HCT116 (cell line): ENCODE results near the gene GSTM4. TPM values are rescaled to one million over a fixed set of nuclear protein-coding genes. Genes with fewer than 3 reads are reported as not detected.
A peak's percentile ranks its signal among the peaks of the same experiment; 100 is the strongest.
"Not testable (repeated sequence)": the region's sequence is repeated elsewhere in the genome, so short reads cannot be mapped to it uniquely, and the experiment has no call there.

Experiments used
- ATAC-seq: fragments of 200-7000 bp; cut with Tn5 transposase; 2 replicates; pipeline ENCODE4 v1.9.1; 2020; ENCODE audit warnings: mild to moderate bottlenecking, moderate library complexity
- BruUV-seq: library from RNA; stranded (reverse); fragments of 400-500 nt; replicated peaks from 2 replicates; lab custom pipeline; 2021; lab: Mats Ljungman, UMichigan
- CTCF ChIA-PET: fragments of 300-600 bp; sonication (Branson Sonifier 250); formaldehyde crosslinking; loops from one replicate; lab custom pipeline; 2021; ENCODE audit warnings: antibody characterized with exemption; lab: Charles Lee
- POLR2A ChIA-PET: fragments of 300-600, 350-600 bp; sonication (Branson Sonifier 250); formaldehyde crosslinking; loops from one replicate; lab custom pipeline; 2021; ENCODE audit warnings: antibody characterized with exemption; lab: Charles Lee
- RAD21 ChIA-PET, 2 experiments: fragments of 300-600 bp; sonication (Branson Sonifier 250); formaldehyde crosslinking; loops; one replicate each; lab custom pipeline; 2023; ENCODE audit warnings: low total read pairs in 2 of 2; ENCODE audit not compliant: uncharacterized antibody in 2 of 2, unreplicated experiment in 2 of 2, low non-redundant PET in 1 of 2; lab: Charles Lee
- DNase-seq: peaks from one replicate; pipeline ENCODE4 v3.0.0-alpha.2; 2010; ENCODE audit warnings: low read depth, low spot score
- H2AFZ ChIP-seq: fragments of 200-600 bp; shearing (Covaris generic), sonication (generic); 2 replicates; pipeline ENCODE4 v1.6.1; 2017; ENCODE audit warnings: low read depth, mixed run types, mixed read lengths, antibody characterized with exemption, low read length; ENCODE audit not compliant: poor library complexity, severe bottlenecking
- H3K27ac ChIP-seq: 2 replicates; pipeline ENCODE4 v1.5.1; 2012; ENCODE audit warnings: low read depth, low read length
- H3K27me3 ChIP-seq: fragments of 200-600 bp; sonication (generic); 2 replicates; pipeline ENCODE4 v1.6.1; 2016; ENCODE audit warnings: mixed run types, low read length, mixed read lengths; ENCODE audit not compliant: insufficient read depth
- H3K36me3 ChIP-seq, 2 experiments: fragments of 200-500 bp in 1 of 2; fragments of 200-600 bp in 1 of 2; sonication (Bioruptor generic) in 1 of 2; sonication (generic) in 1 of 2; 2 replicates each; pipeline versions ENCODE4 v1.5.1 to v1.6.1; 2014 to 2016; ENCODE audit warnings: low read length in 2 of 2, inconsistent platforms in 1 of 2, mixed read lengths in 1 of 2, mixed run types in 1 of 2; ENCODE audit not compliant: insufficient read depth in 2 of 2, control insufficient read depth in 1 of 2
- H3K4me1 ChIP-seq, 2 experiments: fragments of 200-600 bp in 1 of 2; sonication (generic) in 1 of 2; 2 replicates each; pipeline versions ENCODE4 v1.5.1 to v1.6.1; 2012 to 2017; ENCODE audit warnings: low read length in 2 of 2, inconsistent platforms in 1 of 2, mild to moderate bottlenecking in 1 of 2, mixed read lengths in 1 of 2, mixed run types in 1 of 2, moderate library complexity in 1 of 2; ENCODE audit not compliant: insufficient read depth in 2 of 2, control insufficient read depth in 1 of 2
- H3K4me2 ChIP-seq: fragments of 200-600 bp; sonication (generic); 2 replicates; pipeline ENCODE4 v1.6.1; 2017; ENCODE audit warnings: mixed run types, low read length, mixed read lengths
- H3K4me3 ChIP-seq, 2 experiments: fragments of 200-600 bp in 1 of 2; sonication (generic) in 1 of 2; replicated peaks in 1 of 2; 2 replicates each; pipeline ENCODE4 v1.5.1; 2011 to 2016; ENCODE audit warnings: low read length in 2 of 2, control low read depth in 1 of 2, low read depth in 1 of 2, mild to moderate bottlenecking in 1 of 2, mixed read lengths in 1 of 2, mixed run types in 1 of 2
- H3K79me2 ChIP-seq: fragments of 200-600 bp; sonication (generic); 2 replicates; pipeline ENCODE4 v1.6.1; 2017; ENCODE audit warnings: mild to moderate bottlenecking, mixed run types, low read length, moderate library complexity, mixed read lengths; ENCODE audit not compliant: insufficient read depth
- H3K9ac ChIP-seq: fragments of 200-600 bp; sonication (generic); 2 replicates; pipeline ENCODE4 v1.6.1; 2016; ENCODE audit warnings: low read length, mixed read lengths
- H3K9me2 ChIP-seq: fragments of 200-600 bp; sonication (generic), shearing (Covaris generic); 2 replicates; pipeline ENCODE4 v1.6.1; 2017; ENCODE audit warnings: mixed run types, mild to moderate bottlenecking, moderate library complexity; ENCODE audit not compliant: insufficient read depth
- H3K9me3 ChIP-seq, 2 experiments: fragments of 200-500 bp in 1 of 2; fragments of 200-600 bp in 1 of 2; sonication (Bioruptor generic) in 1 of 2; sonication (generic) in 1 of 2; 2 replicates each; pipeline ENCODE4 v1.6.1; 2014 to 2017; ENCODE audit warnings: low read length in 2 of 2, mixed read lengths in 2 of 2, inconsistent platforms in 1 of 2, low read depth in 1 of 2, mild to moderate bottlenecking in 1 of 2, mixed run types in 1 of 2, moderate library complexity in 1 of 2; ENCODE audit not compliant: control insufficient read depth in 1 of 2, insufficient read depth in 1 of 2
- H4K20me1 ChIP-seq: fragments of 200-600 bp; sonication (generic), shearing (Covaris generic); 2 replicates; pipeline ENCODE4 v1.6.1; 2017; ENCODE audit warnings: mixed run types, mild to moderate bottlenecking, moderate library complexity; ENCODE audit not compliant: insufficient read depth
- CBX3 ChIP-seq: IDR thresholded peaks from 2 replicates; pipeline ENCODE4 v1.6.1; 2012; ENCODE audit warnings: low read depth
- EGR1 ChIP-seq: IDR thresholded peaks from 2 replicates; pipeline ENCODE4 v1.6.1; 2012; ENCODE audit warnings: low read depth
- EZH2 ChIP-seq: fragments of 200-600 bp; sonication (generic); IDR thresholded peaks from 2 replicates; pipeline ENCODE4 v1.6.1; 2017; ENCODE audit warnings: antibody characterized with exemption, mixed run types
- JUND ChIP-seq: IDR thresholded peaks from 2 replicates; pipeline ENCODE4 v1.6.1; 2012
- POLR2A ChIP-seq: IDR thresholded peaks from 2 replicates; pipeline ENCODE4 v1.7.0; 2011; ENCODE audit warnings: borderline replicate concordance; ENCODE audit not compliant: insufficient read depth, insufficient read length; ENCODE audit errors: extremely low read depth
- RAD21 ChIP-seq: IDR thresholded peaks from 2 replicates; pipeline ENCODE4 v1.6.1; 2012; ENCODE audit warnings: low read depth, mild to moderate bottlenecking
- SP1 ChIP-seq: IDR thresholded peaks from 2 replicates; pipeline ENCODE4 v1.6.1; 2012; ENCODE audit warnings: low read depth
- SRF ChIP-seq: IDR thresholded peaks from 2 replicates; pipeline ENCODE4 v1.6.1; 2012; ENCODE audit warnings: low read depth
- YY1 ChIP-seq: IDR thresholded peaks from 2 replicates; pipeline ENCODE4 v1.6.1; 2011; ENCODE audit warnings: low read length, low read depth, moderate library complexity, mild to moderate bottlenecking; ENCODE audit not compliant: insufficient replicate concordance; ENCODE audit errors: extremely low read depth
- intact Hi-C: fragments of 100-400 bp; cut with micrococcal nuclease; formaldehyde crosslinking; loops from 2 replicates; pipeline ENCODE4 v1.10.0; 2022
- total RNA-seq: library from RNA; stranded (reverse); gene quantifications from one replicate; pipeline ENCODE4 v1.2.1, GENCODE V29; 2021; ENCODE audit not compliant: unreplicated experiment
- TF ChIP-seq, protein P1 (sequence below), 3 experiments: fragments of 200-600 bp in 1 of 3; sonication (generic) in 1 of 3; IDR thresholded peaks in 2 of 3; conservative IDR thresholded peaks in 1 of 3; 2 replicates each; pipeline ENCODE4 v1.5.1; 2012 to 2017; ENCODE audit warnings: low read depth in 2 of 3, low read length in 2 of 3, antibody characterized with exemption in 1 of 3, borderline replicate concordance in 1 of 3, control low read depth in 1 of 3, mild to moderate bottlenecking in 1 of 3, mixed read lengths in 1 of 3, mixed run types in 1 of 3, moderate library complexity in 1 of 3; ENCODE audit not compliant: insufficient read depth in 1 of 3

The GSTM4 gene
- total RNA-seq, 1 experiment from 2014 or later: 15.9 TPM

DNA sequence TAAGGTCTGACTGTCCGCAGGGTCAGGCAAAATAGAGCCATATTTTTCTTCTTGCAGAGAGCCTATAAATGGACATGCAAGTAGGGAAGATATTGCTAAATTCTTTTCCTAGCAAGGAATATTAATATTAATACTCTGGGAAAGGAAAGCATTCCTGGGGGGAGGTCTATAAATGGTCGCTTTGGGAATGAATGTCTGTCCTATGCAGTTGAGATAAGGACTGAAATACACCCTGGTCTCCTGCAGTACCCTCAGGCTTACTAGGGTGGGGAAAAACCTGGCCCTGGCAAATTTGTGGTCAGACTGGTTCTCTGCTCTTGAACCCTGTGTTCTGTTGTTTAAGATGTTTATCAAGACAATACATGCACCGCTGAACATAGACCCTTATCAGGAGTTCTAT lies 47.0 kb downstream of the GSTM4 start:
- H3K9ac ChIP-seq, ATAC-seq, H3K9me2 ChIP-seq, H3K36me3 ChIP-seq, H3K27me3 ChIP-seq, H3K4me3 ChIP-seq, POLR2A ChIA-PET, H3K9me3 ChIP-seq, H2AFZ ChIP-seq, H3K79me2 ChIP-seq, DNase-seq, H3K4me2 ChIP-seq, RAD21 ChIA-PET, H3K4me1 ChIP-seq, CTCF ChIA-PET, H3K27ac ChIP-seq, intact Hi-C loops, H4K20me1 ChIP-seq, BruUV-seq: not testable (repeated sequence)

DNA sequence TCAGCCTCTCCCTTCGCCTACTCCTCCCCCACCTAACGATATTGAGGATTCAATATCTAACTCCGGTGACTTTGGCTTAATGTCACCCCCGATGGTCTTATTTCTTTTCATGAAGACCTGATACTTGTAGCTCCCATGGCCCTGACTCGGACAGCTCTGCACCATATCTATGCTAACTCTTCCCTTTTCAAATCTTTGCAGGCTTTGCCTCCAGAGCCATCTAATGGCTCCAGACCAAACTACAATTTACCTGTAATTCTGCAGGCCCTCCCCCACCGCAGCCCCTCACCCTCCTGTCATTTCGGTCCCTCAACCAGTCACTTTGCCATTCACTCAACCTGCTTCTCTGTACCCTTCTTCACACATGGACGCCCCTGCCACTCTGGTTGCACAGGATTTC lies 48.3 kb downstream of the GSTM4 start:
- Histone ChIP-seq H3K9ac (no peak overlapping the region), H3K36me3 (no peaks in the 10 kb centered on the region), H3K9me2 (no peaks in the 10 kb centered on the region), H3K4me3 (no peak overlapping the region), H3K4me2 (no peak overlapping the region), H3K9me3 (peaks cover 0 to 6% of the 10 kb centered on the region in 2 experiments; a peak in 1 of 4 replicates), H3K79me2 (no peaks in the 10 kb centered on the region), H3K27ac (no peak overlapping the region), H3K27me3 (no peaks in the 10 kb centered on the region), H4K20me1 (no peaks in the 10 kb centered on the region), H2AFZ (no peak overlapping the region), H3K4me1 (no peaks in the 10 kb centered on the region)
- BruUV-seq: no TSS peak
- RAD21 ChIA-PET: no interaction called here
- DNase-seq (no peak), ATAC-seq (no peak)
- CTCF ChIA-PET: no interaction called here
- POLR2A ChIA-PET: no interaction called here
- intact Hi-C loops: no loop called here
- peak; percentile 30; the same call in 1 of the 2 replicates for TF ChIP-seq RAD21
- TF ChIP-seq JUND: no peak
- no peak for TF ChIP-seq SRF

DNA sequence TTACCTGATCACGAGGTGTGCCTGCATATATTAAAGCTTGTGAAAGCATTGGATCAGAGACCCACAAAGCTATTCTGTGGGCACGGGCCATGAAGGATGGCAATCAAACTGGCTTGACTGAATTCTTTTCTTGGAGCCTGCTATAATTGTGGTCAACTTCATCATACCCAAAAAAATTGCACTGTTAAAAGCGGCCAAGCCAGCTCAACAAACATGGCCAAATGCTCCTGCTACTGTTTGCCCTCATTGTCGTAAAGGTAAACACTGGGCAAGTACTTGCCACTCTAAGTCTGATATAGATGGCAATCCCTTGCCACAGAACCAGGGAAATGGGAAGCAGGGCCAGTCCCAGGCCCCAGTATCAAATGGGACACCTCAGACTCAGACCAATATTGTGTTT lies 49.5 kb downstream of the GSTM4 start:
- no peak for ATAC-seq
- Histone ChIP-seq H3K9me2 (no peaks in the 10 kb centered on the region), H4K20me1 (no peaks in the 10 kb centered on the region), H3K4me2 (no peak overlapping the region), H3K79me2 (no peaks in the 10 kb centered on the region), H3K4me3 (no peak overlapping the region), H3K4me1 (no peaks in the 10 kb centered on the region), H3K9me3 (peaks cover 0 to 6% of the 10 kb centered on the region in 2 experiments; a peak in 1 of 4 replicates), H3K27ac (no peak overlapping the region), H3K27me3 (no peaks in the 10 kb centered on the region), H3K36me3 (no peaks in the 10 kb centered on the region), H2AFZ (no peak overlapping the region), H3K9ac (no peak overlapping the region)
- ChIA-PET CTCF (no interaction called here), RAD21 (interaction anchor here in 1 of 2 experiments (0.6 kb wide), 1 partner anchor 30 kb away, joined by 3 read pairs; no protein-coding TSS in a partner anchor), POLR2A (no interaction called here)
- no peak for DNase-seq
- TF ChIP-seq, protein P1, sequence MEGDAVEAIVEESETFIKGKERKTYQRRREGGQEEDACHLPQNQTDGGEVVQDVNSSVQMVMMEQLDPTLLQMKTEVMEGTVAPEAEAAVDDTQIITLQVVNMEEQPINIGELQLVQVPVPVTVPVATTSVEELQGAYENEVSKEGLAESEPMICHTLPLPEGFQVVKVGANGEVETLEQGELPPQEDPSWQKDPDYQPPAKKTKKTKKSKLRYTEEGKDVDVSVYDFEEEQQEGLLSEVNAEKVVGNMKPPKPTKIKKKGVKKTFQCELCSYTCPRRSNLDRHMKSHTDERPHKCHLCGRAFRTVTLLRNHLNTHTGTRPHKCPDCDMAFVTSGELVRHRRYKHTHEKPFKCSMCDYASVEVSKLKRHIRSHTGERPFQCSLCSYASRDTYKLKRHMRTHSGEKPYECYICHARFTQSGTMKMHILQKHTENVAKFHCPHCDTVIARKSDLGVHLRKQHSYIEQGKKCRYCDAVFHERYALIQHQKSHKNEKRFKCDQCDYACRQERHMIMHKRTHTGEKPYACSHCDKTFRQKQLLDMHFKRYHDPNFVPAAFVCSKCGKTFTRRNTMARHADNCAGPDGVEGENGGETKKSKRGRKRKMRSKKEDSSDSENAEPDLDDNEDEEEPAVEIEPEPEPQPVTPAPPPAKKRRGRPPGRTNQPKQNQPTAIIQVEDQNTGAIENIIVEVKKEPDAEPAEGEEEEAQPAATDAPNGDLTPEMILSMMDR (IDR thresholded peaks at IDR 0.05 in 2 of 3, conservative IDR thresholded peaks at IDR 0.05 in 1 of 3; ENCODE audit: borderline replicate concordance in 1 of 3, insufficient read depth in 1 of 3, low read depth in 2 of 3, low read length in 2 of 3): no peak
- TF ChIP-seq YY1: no peak
- TF ChIP-seq EGR1: no peak
- TF ChIP-seq SP1: no peak
- TF ChIP-seq POLR2A: no peak
- TF ChIP-seq CBX3: no peak
- TF ChIP-seq EZH2: no peak
- no TSS peak for BruUV-seq
- intact Hi-C loops: loop anchor here (5.0 kb wide), 1 partner anchor 33 kb away; no protein-coding TSS in a partner anchor
